Epithelial cell of esophagus (primary cell): ENCODE measurements around the gene BANF2.

Experiments
- DNase-seq: peaks from one replicate; pipeline ENCODE4 v3.0.0; 2010; ENCODE audit warnings: low read depth
- H3K4me3 ChIP-seq: 2 replicates; pipeline ENCODE4 v1.5.1; 2011; ENCODE audit warnings: mild to moderate bottlenecking, low read length, control low read depth
- CTCF ChIP-seq: IDR thresholded peaks from 2 replicates; pipeline ENCODE4 v1.5.1; 2011; ENCODE audit warnings: low read depth, mild to moderate bottlenecking, low read length, control low read depth, inconsistent platforms; ENCODE audit not compliant: insufficient read depth; ENCODE audit errors: missing control alignments

Gene BANF2

GRCh38 chr20:17678295-17678694, 21.5 kb upstream of the BANF2 start:
- no peak overlapping the region for H3K4me3 ChIP-seq
- TF ChIP-seq CTCF, result no peak
- DNase-seq, result no peak

DNA sequence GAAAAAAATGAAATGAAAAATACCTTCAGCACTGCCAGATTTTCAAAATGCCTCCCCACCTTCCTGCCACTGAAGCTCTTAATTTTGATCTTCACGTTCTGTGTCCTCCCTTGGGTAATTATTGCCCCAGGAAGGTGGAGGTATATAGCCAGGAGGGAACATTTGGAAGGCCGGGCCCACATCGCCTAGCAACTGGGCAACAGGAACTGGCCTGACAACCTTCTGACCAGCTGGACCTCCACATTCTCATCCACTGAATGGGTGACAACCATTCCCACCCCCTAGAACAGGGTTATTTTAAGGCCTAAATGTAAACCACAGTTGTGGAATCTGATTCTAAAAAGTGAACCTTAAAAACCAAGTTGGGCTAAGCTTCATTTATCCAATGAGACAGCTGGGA, 20.9 kb upstream of the BANF2 start:
- no peak for DNase-seq
- TF ChIP-seq CTCF, result no peak
- no peak overlapping the region for H3K4me3 ChIP-seq

- peak; percentile 68 for DNase-seq
- TF ChIP-seq CTCF, result no peak
- peak overlapping the region; percentile 64 for H3K4me3 ChIP-seq
Observed at GRCh38 chr20:17679941-17680835, 19.6 kb upstream of the BANF2 start.

GRCh38 chr20:17680836-17681725, 18.7 kb upstream of the BANF2 start:
- peak; percentile 44 for TF ChIP-seq CTCF
- DNase-seq, result peak; percentile 82
- H3K4me3 ChIP-seq, result peak overlapping the region; percentile 64

GRCh38 chr20:17681726-17682102, 18.1 kb upstream of the BANF2 start:
- DNase-seq, result no peak
- peak overlapping the region; percentile 59 for H3K4me3 ChIP-seq
- no peak for TF ChIP-seq CTCF

GRCh38 chr20:17682103-17682888, 17.5 kb upstream of the BANF2 start, which contains the start of gene RRBP1:
TSS of gene RRBP1 (minus strand) at chr20:17682242. CDS start at chr20:17660507, 21,735 bp downstream.
- peak; percentile 99 for DNase-seq
- peak; percentile 69 for TF ChIP-seq CTCF
- H3K4me3 ChIP-seq, result peak within 1 kb of the TSS; percentile 59
